Activated CD8-positive, alpha-beta memory T cell treated with anti-CD3 and anti-CD28 coated beads for 1 hour (primary cell): ENCODE data around the gene YKT6.
"Not testable (repeated sequence)": the region's sequence is repeated elsewhere in the genome, so short reads cannot be mapped to it uniquely, and the experiment has no call there.

Experiments
- DNase-seq, 2 donors: peaks; one replicate each; pipeline ENCODE4 v3.0.0-alpha.2; 2020; ENCODE audit warnings: low read depth in 1 of 2; ENCODE audit errors: extremely low read depth in 1 of 2

Gene YKT6

GRCh38 chr7:44200699-44201461, at the start of gene YKT6:
YKT6 (plus strand) TSS chr7:44200978; CDS start chr7:44201136, 158 bp downstream.
- peak; percentile 82 to 87 for DNase-seq

DNA sequence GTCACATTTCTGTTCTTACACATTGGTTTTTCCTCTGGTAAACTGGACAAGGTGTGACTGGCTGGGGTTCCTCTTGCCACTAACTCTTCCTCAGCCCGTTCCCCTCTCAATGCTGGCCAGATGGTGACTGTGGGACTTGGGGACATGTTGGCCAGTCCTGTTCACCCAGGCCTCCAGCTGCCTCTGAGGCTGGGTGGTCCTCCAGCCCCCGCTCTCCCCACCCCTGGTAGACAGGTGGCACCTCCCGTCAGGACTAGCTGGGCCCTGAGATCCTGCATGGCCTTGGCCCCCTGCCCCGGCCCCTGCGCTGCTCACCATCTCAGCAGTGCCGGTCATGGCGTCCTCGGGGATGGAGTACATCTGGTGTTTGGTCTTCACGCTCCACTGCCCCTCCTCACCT, 48.8 kb upstream of the YKT6 start:
- DNase-seq = no peak

- DNase-seq = no peak
Measured at GRCh38 chr7:44152971-44153947, 47.5 kb upstream of the YKT6 start.

DNA sequence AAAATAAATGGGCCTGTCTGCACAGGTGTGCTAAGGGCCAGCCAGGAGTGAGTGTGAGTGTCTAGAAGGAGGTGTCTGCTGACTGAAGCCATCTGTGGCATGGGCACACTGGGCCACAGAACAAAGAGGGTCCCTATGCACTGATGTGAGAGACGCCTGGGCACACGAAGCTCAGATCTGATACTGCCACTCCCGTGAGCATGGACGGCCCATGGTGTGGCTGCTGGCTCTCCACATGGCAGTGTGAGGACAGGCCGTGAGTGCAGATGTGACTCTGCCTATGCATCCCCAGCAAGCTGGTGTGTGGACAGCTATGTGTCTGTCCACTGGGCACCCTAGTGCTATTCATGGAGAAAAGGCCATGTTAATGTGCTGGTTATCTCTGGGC, 46.8 kb upstream of the YKT6 start:
- DNase-seq = no peak

GRCh38 chr7:44154703-44155102, 46.1 kb upstream of the YKT6 start:
- no peak for DNase-seq

- DNase-seq = no peak
Measured at GRCh38 chr7:44155191-44156185, 45.3 kb upstream of the YKT6 start.

DNA sequence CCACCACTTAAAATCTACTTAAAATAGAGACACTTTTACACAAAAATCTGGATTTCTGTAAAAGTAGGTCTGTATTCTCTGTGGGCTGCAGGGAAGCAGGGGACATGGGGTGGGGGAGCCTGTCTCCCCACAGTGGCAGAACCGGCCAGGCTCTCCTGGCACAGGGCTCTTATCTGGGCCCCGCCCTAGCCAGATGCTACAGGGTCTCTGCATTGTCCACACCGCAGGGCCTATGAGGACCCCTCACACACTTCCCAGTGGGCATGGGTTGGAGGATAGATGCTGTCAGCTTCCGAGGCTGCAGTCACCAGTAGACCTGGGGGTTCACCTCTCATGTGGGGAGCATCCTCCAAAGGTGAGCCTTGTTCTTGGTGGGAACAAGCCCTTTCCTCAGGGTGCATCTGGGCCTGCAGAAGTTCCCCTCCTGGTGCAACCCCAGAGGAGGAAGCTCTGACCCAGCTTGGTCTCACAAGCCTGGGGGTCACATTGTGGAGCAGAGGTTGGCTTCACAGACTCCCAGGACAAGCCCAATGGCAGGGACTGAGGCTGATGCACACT, 44.2 kb upstream of the YKT6 start:
- no peak for DNase-seq

- no peak for DNase-seq
Measured at GRCh38 chr7:44157116-44158080, 43.4 kb upstream of the YKT6 start.

DNA sequence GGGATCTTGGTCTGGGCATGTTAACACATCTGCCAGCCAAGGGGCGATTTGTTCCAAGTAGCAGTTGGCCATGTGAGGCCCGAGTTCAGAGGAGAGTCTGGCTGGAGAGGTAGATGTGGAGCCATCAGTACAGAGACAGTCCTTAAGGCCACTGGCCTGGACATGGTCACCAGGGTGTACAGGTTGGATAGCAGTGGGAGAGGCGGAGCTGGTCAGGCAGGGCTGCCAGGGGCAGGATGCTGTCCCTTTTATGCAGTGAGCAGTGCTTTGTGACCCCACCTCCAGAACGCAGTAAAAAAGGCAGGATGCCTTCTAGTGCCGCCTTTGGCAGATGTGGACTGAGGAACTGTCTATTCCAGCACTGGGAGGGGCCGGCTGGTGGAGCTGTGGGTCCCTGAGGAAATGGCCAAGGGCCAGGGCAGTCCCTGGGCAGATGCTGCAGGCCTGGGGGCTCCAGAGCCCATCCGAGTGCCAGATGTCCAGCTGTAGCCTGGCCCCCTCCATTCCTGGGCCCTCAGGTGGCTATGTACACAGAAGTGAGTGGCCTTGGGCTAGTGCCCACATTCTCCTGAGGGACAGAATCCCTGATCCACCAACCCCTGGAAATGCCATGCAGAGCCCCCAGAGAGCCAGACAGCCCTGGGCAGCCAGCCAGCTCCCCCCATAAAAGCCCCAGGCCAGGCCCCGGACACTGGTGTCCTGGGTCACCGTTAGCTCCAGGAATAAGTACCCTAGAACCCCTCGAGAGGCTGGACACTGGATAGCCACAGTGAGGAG, 42.5 kb upstream of the YKT6 start:
- no peak for DNase-seq

DNA sequence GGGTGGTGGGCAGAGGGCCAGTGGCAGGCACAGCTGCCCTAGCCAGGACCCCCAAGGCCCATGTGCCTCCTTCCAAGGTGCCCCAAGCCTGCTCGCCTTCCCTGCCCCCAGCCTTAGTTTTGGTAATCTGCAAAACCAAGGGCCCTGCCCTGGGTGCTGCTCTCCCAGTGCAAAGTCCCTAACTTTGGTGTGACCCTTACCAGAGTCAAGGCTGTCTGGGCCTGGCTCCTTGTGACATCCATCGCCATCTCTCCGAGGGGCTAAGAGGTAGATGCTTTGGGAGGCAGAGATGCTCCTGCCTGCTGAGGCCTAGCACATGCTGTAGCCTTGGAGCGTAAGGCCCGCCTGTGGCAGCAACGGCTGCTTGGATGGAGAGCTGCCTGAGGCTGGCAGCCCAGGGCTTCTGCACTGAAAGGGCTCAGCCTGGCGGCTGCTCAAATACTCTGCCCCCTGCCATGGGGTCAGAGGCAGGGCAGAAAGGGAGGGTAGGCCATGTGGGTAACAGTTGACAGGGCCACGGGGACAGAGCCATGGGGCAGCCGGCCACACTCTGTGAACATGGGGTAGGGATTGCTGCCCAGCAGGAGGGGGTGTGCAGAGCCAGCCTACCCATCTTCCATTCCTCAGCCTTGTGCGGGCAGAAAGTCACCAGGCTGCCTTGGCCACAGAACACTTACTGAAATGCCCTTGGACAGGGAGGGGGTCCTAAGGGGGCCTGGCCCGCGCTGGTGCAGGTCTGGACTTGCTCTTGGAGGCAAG, 41.7 kb upstream of the YKT6 start:
- no peak for DNase-seq

DNA sequence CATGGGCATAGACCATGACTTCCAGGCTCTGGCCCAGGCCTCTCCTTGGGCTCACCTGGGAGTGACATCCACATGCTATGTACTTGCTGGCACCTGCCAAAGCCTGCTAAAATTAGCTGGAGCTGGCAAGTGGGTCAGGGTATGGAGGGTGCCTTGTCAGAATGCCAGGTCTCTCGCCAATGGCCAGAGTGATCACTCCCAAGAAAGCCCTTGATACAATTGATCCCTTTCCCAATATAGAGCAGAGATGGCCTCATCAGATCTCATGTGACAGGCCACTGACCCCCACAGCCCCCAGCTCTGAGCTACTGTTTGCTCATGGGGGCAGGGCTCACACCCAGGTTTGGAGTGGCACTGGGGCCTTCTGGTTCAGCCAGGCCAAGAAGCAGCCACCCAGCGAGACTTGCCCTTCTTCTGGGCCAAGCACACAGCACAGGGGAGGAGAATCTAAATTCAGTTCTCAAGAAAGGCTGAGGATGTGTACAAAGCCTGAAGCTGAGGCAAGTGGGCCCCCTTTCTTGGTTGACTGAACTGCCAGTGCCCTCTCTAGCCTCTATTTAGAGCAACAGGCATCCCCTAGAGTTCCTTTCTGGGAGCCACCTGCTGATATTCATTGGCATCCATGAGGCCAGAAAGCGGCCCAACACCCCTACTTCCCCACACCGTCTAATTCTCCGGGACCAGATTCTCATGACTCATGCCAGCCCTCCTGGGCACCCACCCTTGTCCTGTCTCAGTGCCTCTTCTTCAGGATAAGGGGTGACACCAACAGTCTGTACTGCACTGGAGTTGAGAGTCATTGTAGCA, 40.8 kb upstream of the YKT6 start:
- no peak for DNase-seq

DNA sequence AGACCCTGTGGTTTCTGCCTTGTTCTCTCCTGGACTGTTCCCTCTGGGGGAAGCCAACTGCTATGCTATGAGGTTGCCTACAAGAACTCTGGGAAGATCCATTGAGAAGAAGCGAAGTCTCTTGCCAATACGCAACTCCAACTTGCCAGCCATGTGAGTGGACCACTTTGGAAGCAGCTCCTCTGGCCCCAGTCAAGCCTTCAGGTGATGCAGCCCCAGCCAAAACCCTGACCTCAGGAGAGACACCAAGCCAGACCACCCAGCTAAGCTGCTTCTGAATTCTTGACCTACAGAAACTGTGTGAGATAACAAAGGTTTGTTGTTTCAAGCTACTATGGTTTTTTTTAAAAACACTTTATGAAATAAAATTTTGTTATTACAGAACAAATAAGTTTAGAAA, 39.4 kb upstream of the YKT6 start:
- no peak for DNase-seq

DNA sequence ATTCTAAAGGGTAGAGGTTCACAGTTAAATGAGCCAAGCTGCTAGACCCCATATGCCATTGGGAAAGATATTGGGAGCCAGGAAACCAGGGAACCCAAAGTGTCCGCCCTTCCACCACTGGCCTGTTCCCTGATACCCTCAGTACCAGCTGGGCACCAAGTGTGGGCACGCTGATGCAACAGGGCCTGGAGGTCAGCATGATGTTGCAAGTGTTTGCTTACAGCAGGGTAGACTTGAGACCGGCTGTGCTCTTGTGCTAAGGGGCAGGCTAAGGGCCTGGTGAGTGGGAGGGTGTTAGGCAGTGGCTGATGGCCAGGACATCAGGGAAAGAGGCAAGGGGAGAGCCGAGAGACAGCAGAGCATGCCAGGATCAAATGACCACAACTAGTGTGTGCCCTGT, 38.6 kb upstream of the YKT6 start:
- no peak for DNase-seq

DNA sequence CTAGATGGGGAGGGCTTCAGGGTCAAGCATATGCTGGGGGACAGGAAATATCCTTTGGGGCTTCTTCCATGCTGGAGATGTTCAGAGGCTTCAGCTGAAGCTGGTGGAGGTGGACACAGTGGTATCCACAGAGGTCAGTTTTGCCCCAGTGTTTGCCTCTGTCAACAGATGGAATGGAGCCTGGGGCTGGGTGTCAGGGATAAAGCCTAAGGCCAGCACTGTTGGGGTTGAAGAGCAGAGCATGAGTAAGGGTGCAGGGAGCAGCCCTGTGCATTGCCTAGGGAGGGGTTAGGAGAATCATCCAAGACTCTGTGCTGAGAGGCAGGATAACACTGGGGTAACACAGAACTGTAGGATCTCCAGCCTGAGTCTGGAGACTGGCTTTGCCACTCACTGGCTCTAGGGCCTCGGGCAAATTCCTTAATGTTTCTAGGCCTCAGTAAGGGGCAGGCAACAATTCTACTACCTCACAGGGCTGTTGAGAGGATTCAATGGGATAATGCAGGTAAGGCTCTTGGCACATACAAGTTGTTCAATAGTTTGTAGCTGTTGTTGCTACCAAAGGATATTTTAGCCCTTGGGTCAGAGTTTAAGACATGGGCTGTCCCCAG, 37.9 kb upstream of the YKT6 start:
- DNase-seq = no peak

- DNase-seq = no peak
Measured at GRCh38 chr7:44163591-44163990, 37.2 kb upstream of the YKT6 start.

- no peak for DNase-seq
Measured at GRCh38 chr7:44167920-44168319, 32.9 kb upstream of the YKT6 start.

- not testable (repeated sequence) for DNase-seq
Measured at GRCh38 chr7:44171901-44172300, 28.9 kb upstream of the YKT6 start.
